Cardiac muscle cell (in vitro differentiated cells and primary cell): ENCODE data around the gene ARHGAP30. TPM values are rescaled to one million over a fixed set of nuclear protein-coding genes. Genes with fewer than 3 reads are reported as not detected.
A peak's percentile ranks its signal among the peaks of the same experiment; 100 is the strongest.

ENCODE experiments used
- DNase-seq, 2 donors: peaks; one replicate each; pipeline versions ENCODE4 v3.0.0 to v3.0.0-alpha.2; 2010 to 2017; ENCODE audit warnings: low read depth in 1 of 2, low spot score in 1 of 2
- H3K27ac ChIP-seq: fragments of 200-600 bp; sonication (generic); 2 replicates; pipeline ENCODE4 v1.5.1; 2016
- H3K27me3 ChIP-seq: fragments of 200-600 bp; sonication (generic); 2 replicates; pipeline ENCODE4 v1.6.0; 2016; ENCODE audit warnings: control low read depth
- H3K36me3 ChIP-seq: fragments of 200-600 bp; sonication (generic); 2 replicates; pipeline ENCODE4 v1.5.1; 2016; ENCODE audit warnings: control low read depth
- H3K4me1 ChIP-seq: fragments of 200-600 bp; sonication (generic); 2 replicates; pipeline ENCODE4 v1.8.1; 2017; ENCODE audit warnings: low read depth, mild to moderate bottlenecking, mixed run types
- H3K4me3 ChIP-seq: fragments of 200-600 bp; sonication (generic); 2 replicates; pipeline ENCODE4 v1.5.1; 2016; ENCODE audit warnings: mild to moderate bottlenecking
- H3K9me3 ChIP-seq: fragments of 200-600 bp; sonication (generic); 2 replicates; pipeline ENCODE4 v1.5.1; 2017; ENCODE audit warnings: low read depth, mild to moderate bottlenecking, control low read depth
- CTCF ChIP-seq: IDR thresholded peaks from 2 replicates; pipeline ENCODE4 v1.5.1; 2012; ENCODE audit warnings: low read depth, mild to moderate bottlenecking, low read length
- polyA plus RNA-seq: library from polyadenylated mRNA; unstranded; fragments of >200 nt; fragmentation: Nextera tagmentation; extraction: Ambion mirVana; gene quantifications from 2 replicates; pipeline ENCODE4 v1.2.1, GENCODE V29; 2016
- total RNA-seq: library from RNA; depleted of rRNA; stranded (reverse); fragments of >200 nt; gene quantifications from 2 replicates; pipeline ENCODE4 v1.2.3, GENCODE V29; 2016

ARHGAP30 gene
- total and polyA plus RNA-seq, 2 experiments from 2014 or later, result 1.9 TPM; not detected in 1

- H3K4me1 ChIP-seq, result peaks cover 65% of the 10 kb centered on the region
- TF ChIP-seq CTCF, result no peak
- H3K9me3 ChIP-seq, result no peaks in the 10 kb centered on the region
- H3K27ac ChIP-seq, result peak overlapping the region; percentile 82
- no peak for DNase-seq
- no peak overlapping the region for H3K4me3 ChIP-seq
- no peaks in the 10 kb centered on the region for H3K36me3 ChIP-seq
- H3K27me3 ChIP-seq, result no peaks in the 10 kb centered on the region
These were observed 60.0 kb downstream of the ARHGAP30 start for GRCh38 chr1:161009602-161010211.

- H3K27ac ChIP-seq, result peak overlapping the region; percentile 82
- no peak overlapping the region for H3K4me3 ChIP-seq
These were observed 60.7 kb downstream of the ARHGAP30 start for GRCh38 chr1:161008869-161009510.

GRCh38 chr1:161007369-161007768 is 62.3 kb downstream of the ARHGAP30 start:
- no peak for DNase-seq
- no peak for TF ChIP-seq CTCF
- Histone ChIP-seq H3K9me3 (no peaks in the 10 kb centered on the region), H3K36me3 (no peaks in the 10 kb centered on the region), H3K4me3 (no peak overlapping the region), H3K27me3 (no peaks in the 10 kb centered on the region), H3K27ac (peak overlapping the region; percentile 82), H3K4me1 (peaks cover 48% of the 10 kb centered on the region)

More at GRCh38 chr1:161008869-161009510, 60.7 kb downstream of the ARHGAP30 start:
- TF ChIP-seq CTCF, result no peak
- Histone ChIP-seq H3K9me3 (no peaks in the 10 kb centered on the region), H3K36me3 (no peaks in the 10 kb centered on the region), H3K4me1 (peaks cover 59% of the 10 kb centered on the region), H3K27me3 (no peaks in the 10 kb centered on the region)
- peak; percentile 61 to 82 for DNase-seq

GRCh38 chr1:161006563-161006962 is 63.1 kb downstream of the ARHGAP30 start:
- TF ChIP-seq CTCF, result no peak
- H3K27ac ChIP-seq, result peak overlapping the region; percentile 73
- no peaks in the 10 kb centered on the region for H3K27me3 ChIP-seq
- H3K4me1 ChIP-seq, result peaks cover 48% of the 10 kb centered on the region
- no peaks in the 10 kb centered on the region for H3K36me3 ChIP-seq
- H3K9me3 ChIP-seq, result no peaks in the 10 kb centered on the region
- H3K4me3 ChIP-seq, result no peak overlapping the region
- DNase-seq, result no peak

- no peaks in the 10 kb centered on the region for H3K27me3 ChIP-seq
These were observed 68.2 kb downstream of the ARHGAP30 start for GRCh38 chr1:161001525-161001924.

More at GRCh38 chr1:161001525-161001924, 68.2 kb downstream of the ARHGAP30 start:
- Histone ChIP-seq H3K9me3 (no peaks in the 10 kb centered on the region), H3K4me1 (peaks cover 31% of the 10 kb centered on the region), H3K4me3 (no peak overlapping the region), H3K27ac (peak overlapping the region; percentile 75), H3K36me3 (peaks cover 35% of the 10 kb centered on the region)
- TF ChIP-seq CTCF, result no peak
- DNase-seq, result peak in 1 of 2 donors; percentile 81
